HepG2 (cell line): Measurements from ENCODE around the gene ZNF691.

ENCODE experiments used
- EP300 ChIP-seq, 3 experiments: sonication (generic) in 1 of 3; formaldehyde crosslinking in 1 of 3; IDR thresholded peaks; 2 replicates each; pipeline versions ENCODE4 v1.5.1 to v1.6.1; 2011 to 2020; ENCODE audit warnings: low read depth in 2 of 3, low read length in 2 of 3, borderline replicate concordance in 1 of 3, improper control_type of control experiment in 1 of 3, mild to moderate bottlenecking in 1 of 3, missing genetic modification reagents in 1 of 3, moderate library complexity in 1 of 3
- HOXA7 ChIP-seq: sonication (generic); formaldehyde crosslinking; IDR thresholded peaks from 2 replicates; pipeline ENCODE4 v1.8.1; 2022; ENCODE audit warnings: mild to moderate bottlenecking, missing genetic modification reagents, moderate library complexity
- RAD21 ChIP-seq: fragments of 450-650 bp; formaldehyde crosslinking; IDR thresholded peaks from 2 replicates; pipeline ENCODE4 v1.5.0; 2020; ENCODE audit warnings: mild to moderate bottlenecking
- THYN1 ChIP-seq: sonication (generic); formaldehyde crosslinking; IDR thresholded peaks from 2 replicates; pipeline ENCODE4 v1.8.1; 2023; ENCODE audit warnings: low read depth, mild to moderate bottlenecking, moderate library complexity, missing genetic modification reagents, borderline replicate concordance
- ZNF644 ChIP-seq: IDR thresholded peaks from 2 replicates; pipeline ENCODE4 v1.6.1; 2016; ENCODE audit warnings: low read depth
- TF ChIP-seq, protein P1 (sequence below): IDR thresholded peaks from 2 replicates; pipeline ENCODE4 v1.6.1; 2018; ENCODE audit warnings: missing genetic modification reagents, mild to moderate bottlenecking, missing compliant biosample characterization

DNA sequence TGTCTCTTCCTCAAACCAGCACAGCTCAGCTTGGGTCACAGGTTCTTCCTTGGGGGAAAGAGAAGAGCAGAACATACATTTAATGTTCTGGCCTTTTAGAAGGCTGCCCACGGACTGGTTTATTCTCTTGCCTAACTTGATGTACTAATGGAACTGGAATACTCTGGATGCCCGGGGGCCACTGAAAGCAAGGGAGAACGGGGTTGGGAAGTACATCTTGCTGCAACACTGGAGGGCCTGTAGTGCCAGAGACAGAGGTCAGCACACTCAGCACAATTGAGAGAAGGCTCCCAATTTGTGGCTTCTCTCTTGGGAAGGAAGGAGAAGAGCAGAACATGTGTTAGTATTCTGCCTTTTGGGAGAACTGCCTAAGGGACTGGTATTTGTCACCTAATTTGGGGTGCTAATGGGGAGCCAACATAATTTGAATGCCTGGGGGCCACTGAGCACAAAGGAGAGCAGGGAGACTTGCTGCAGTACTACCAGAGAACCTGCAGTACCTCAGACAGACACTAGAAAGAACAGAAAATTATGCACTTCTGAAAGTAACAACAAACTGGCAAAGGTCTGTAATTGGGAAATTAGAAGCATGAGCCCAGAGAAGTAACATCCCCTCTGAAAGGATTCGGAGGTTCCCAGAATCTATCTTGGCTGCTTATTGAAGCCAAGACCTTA is 14.1 kb downstream of the ZNF691 start:
- TF ChIP-seq, protein P1, sequence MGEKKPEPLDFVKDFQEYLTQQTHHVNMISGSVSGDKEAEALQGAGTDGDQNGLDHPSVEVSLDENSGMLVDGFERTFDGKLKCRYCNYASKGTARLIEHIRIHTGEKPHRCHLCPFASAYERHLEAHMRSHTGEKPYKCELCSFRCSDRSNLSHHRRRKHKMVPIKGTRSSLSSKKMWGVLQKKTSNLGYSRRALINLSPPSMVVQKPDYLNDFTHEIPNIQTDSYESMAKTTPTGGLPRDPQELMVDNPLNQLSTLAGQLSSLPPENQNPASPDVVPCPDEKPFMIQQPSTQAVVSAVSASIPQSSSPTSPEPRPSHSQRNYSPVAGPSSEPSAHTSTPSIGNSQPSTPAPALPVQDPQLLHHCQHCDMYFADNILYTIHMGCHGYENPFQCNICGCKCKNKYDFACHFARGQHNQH = no peak
- TF ChIP-seq EP300 (IDR thresholded peaks at IDR 0.05; ENCODE audit: low read depth in 2 of 2, low read length in 2 of 2) (no peak), EP300 (CRISPR knock-in tag; IDR thresholded peaks at IDR 0.05; ENCODE audit: borderline replicate concordance) (no peak), THYN1 (CRISPR knock-in tag) (no peak), ZNF644 (CRISPR knock-in tag) (no peak), RAD21 (CRISPR knock-in tag) (no peak), HOXA7 (CRISPR knock-in tag) (no peak)
